Amniotic stem cell (primary cell): ENCODE data around the gene MYO3B.
"Not testable (repeated sequence)": the region's sequence is repeated elsewhere in the genome, so short reads cannot be mapped to it uniquely, and the experiment has no call there.

Source experiments
- DNase-seq: peaks from one replicate; lab custom pipeline; 2025; lab: John Stamatoyannopoulos, UW

The MYO3B gene

GRCh38 chr2:170213281-170213625 is 35.3 kb downstream of the MYO3B start:
- not testable (repeated sequence) for DNase-seq

- DNase-seq: no peak
Observed at GRCh38 chr2:170213651-170214050, 35.7 kb downstream of the MYO3B start.

GRCh38 chr2:170214309-170214948 is 36.5 kb downstream of the MYO3B start:
- no peak for DNase-seq

GRCh38 chr2:170215021-170215420 is 37.1 kb downstream of the MYO3B start:
- no peak for DNase-seq

- no peak for DNase-seq
Observed at GRCh38 chr2:170216428-170216827, 38.5 kb downstream of the MYO3B start.

GRCh38 chr2:170216981-170217380 is 39.0 kb downstream of the MYO3B start:
- no peak for DNase-seq

- no peak for DNase-seq
Observed at GRCh38 chr2:170217778-170218251, 39.9 kb downstream of the MYO3B start.

GRCh38 chr2:170218456-170218855 is 40.5 kb downstream of the MYO3B start:
- no peak for DNase-seq

GRCh38 chr2:170218931-170219330 is 41.0 kb downstream of the MYO3B start:
- no peak for DNase-seq

GRCh38 chr2:170221317-170222288 is 43.7 kb downstream of the MYO3B start:
- DNase-seq: no peak

- DNase-seq: no peak
Observed at GRCh38 chr2:170222298-170222697, 44.4 kb downstream of the MYO3B start.

GRCh38 chr2:170222842-170223241 is 44.9 kb downstream of the MYO3B start:
- DNase-seq: no peak

GRCh38 chr2:170224692-170225294 is 46.8 kb downstream of the MYO3B start:
- no peak for DNase-seq

- DNase-seq: no peak
Observed at GRCh38 chr2:170226216-170226615, 48.3 kb downstream of the MYO3B start.

- DNase-seq: no peak
Observed at GRCh38 chr2:170227507-170227947, 49.6 kb downstream of the MYO3B start.

GRCh38 chr2:170227951-170228350 is 50.0 kb downstream of the MYO3B start:
- DNase-seq: no peak

- no peak for DNase-seq
Observed at GRCh38 chr2:170228429-170228828, 50.5 kb downstream of the MYO3B start.

GRCh38 chr2:170229125-170229524 is 51.2 kb downstream of the MYO3B start:
- no peak for DNase-seq

- no peak for DNase-seq
Observed at GRCh38 chr2:170229744-170230143, 51.8 kb downstream of the MYO3B start.

GRCh38 chr2:170235860-170236679 is 58.1 kb downstream of the MYO3B start:
- DNase-seq: no peak

GRCh38 chr2:170236680-170237047 is 58.7 kb downstream of the MYO3B start:
- no peak for DNase-seq

GRCh38 chr2:170237572-170238120 is 59.7 kb downstream of the MYO3B start:
- no peak for DNase-seq
